SIG-M5 treated with dmso at 0.1 percent for 504 hours (cell line): ENCODE measurements around the gene GPC5.

Source experiments
- DNase-seq: peaks from one replicate; lab custom pipeline; 2025; ENCODE audit not compliant: unreplicated experiment; lab: John Stamatoyannopoulos, UW

The GPC5 gene

GRCh38 chr13:91450913-91451312 is 52.5 kb downstream of the GPC5 start:
- DNase-seq = no peak

GRCh38 chr13:91454666-91455065 is 56.2 kb downstream of the GPC5 start:
- no peak for DNase-seq

- no peak for DNase-seq
Measured at GRCh38 chr13:91456837-91457236, 58.4 kb downstream of the GPC5 start.

GRCh38 chr13:91459485-91459884 is 61.1 kb downstream of the GPC5 start:
- DNase-seq = no peak

- no peak for DNase-seq
Measured at GRCh38 chr13:91464336-91464735, 65.9 kb downstream of the GPC5 start.

GRCh38 chr13:91467236-91467635 is 68.8 kb downstream of the GPC5 start:
- DNase-seq = no peak

- no peak for DNase-seq
Measured at GRCh38 chr13:91468301-91468700, 69.9 kb downstream of the GPC5 start.

GRCh38 chr13:91470084-91470621 is 71.7 kb downstream of the GPC5 start:
- no peak for DNase-seq

GRCh38 chr13:91470681-91471080 is 72.3 kb downstream of the GPC5 start:
- no peak for DNase-seq

GRCh38 chr13:91482427-91482826 is 84.0 kb downstream of the GPC5 start:
- DNase-seq = no peak

- DNase-seq = no peak
Measured at GRCh38 chr13:91491980-91492379, 93.6 kb downstream of the GPC5 start.

GRCh38 chr13:91493442-91493841 is 95.0 kb downstream of the GPC5 start:
- no peak for DNase-seq

GRCh38 chr13:91498298-91498697 is 99.9 kb downstream of the GPC5 start:
- no peak for DNase-seq

- no peak for DNase-seq
Measured at GRCh38 chr13:91504216-91504615, 105.8 kb downstream of the GPC5 start.

- no peak for DNase-seq
Measured at GRCh38 chr13:91506759-91507158, 108.3 kb downstream of the GPC5 start.

GRCh38 chr13:91510058-91510457 is 111.6 kb downstream of the GPC5 start:
- no peak for DNase-seq

GRCh38 chr13:91513790-91514189 is 115.4 kb downstream of the GPC5 start:
- DNase-seq = no peak

- DNase-seq = no peak
Measured at GRCh38 chr13:91516799-91517198, 118.4 kb downstream of the GPC5 start.

GRCh38 chr13:91520952-91521351 is 122.5 kb downstream of the GPC5 start:
- no peak for DNase-seq

- DNase-seq = no peak
Measured at GRCh38 chr13:91523116-91523515, 124.7 kb downstream of the GPC5 start.

GRCh38 chr13:91526543-91527033 is 128.2 kb downstream of the GPC5 start:
- DNase-seq = no peak

- no peak for DNase-seq
Measured at GRCh38 chr13:91529739-91530482, 131.5 kb downstream of the GPC5 start.

- DNase-seq = no peak
Measured at GRCh38 chr13:91531646-91532045, 133.2 kb downstream of the GPC5 start.
